Transverse colon (tissue), 4 donors: Measurements from ENCODE around the gene TMEM45B. TPM values are rescaled to one million over a fixed set of nuclear protein-coding genes. Genes with fewer than 3 reads are reported as not detected.
"Not testable (repeated sequence)": the region's sequence is repeated elsewhere in the genome, so short reads cannot be mapped to it uniquely, and the experiment has no call there.

Experiments used
- DNase-seq: peaks from one replicate; pipeline ENCODE4 v3.0.0-alpha.2; 2019
- H3K27ac ChIP-seq, 4 donors: fragments of 200-600 bp; sonication (generic); 2 replicates each; pipeline ENCODE4 v1.5.1; 2016 to 2018; ENCODE audit warnings: inconsistent platforms in 4 of 4
- H3K27me3 ChIP-seq: fragments of 200-600 bp; sonication (generic); 2 replicates; pipeline ENCODE4 v1.5.1; 2017; ENCODE audit warnings: inconsistent platforms
- H3K36me3 ChIP-seq, 4 donors: fragments of 200-600 bp; sonication (generic); 2 replicates each; pipeline ENCODE4 v1.5.1; 2017 to 2019; ENCODE audit warnings: inconsistent platforms in 4 of 4
- H3K4me1 ChIP-seq, 4 donors: fragments of 200-600 bp; sonication (generic); 2 replicates each; pipeline ENCODE4 v1.5.1; 2017 to 2020; ENCODE audit warnings: inconsistent platforms in 4 of 4
- H3K4me3 ChIP-seq, 4 donors: fragments of 200-600 bp; sonication (generic); 1 replicate in 1 of 4; 2 replicates in 3 of 4; pipeline versions ENCODE4 v1.5.1 to v1.6.1; 2017 to 2019; ENCODE audit warnings: inconsistent platforms in 4 of 4
- H3K9me3 ChIP-seq, 2 donors: fragments of 200-600 bp; sonication (generic); 2 replicates each; pipeline ENCODE4 v1.5.1; 2017 to 2019; ENCODE audit warnings: inconsistent platforms in 2 of 2
- CTCF ChIP-seq, 5 experiments: fragments of 200-600 bp in 3 of 5; fragments of 450-650 bp in 2 of 5; sonication (generic) in 3 of 5; IDR thresholded peaks; 1 replicate in 2 of 5; 2 replicates in 3 of 5; pipeline ENCODE4 v1.5.1; 2016 to 2017; ENCODE audit warnings: antibody characterized with exemption in 5 of 5, inconsistent platforms in 3 of 5, mild to moderate bottlenecking in 2 of 5, moderate library complexity in 1 of 5
- EP300 ChIP-seq: sonication (generic); formaldehyde crosslinking; IDR thresholded peaks from one replicate; pipeline ENCODE4 v1.6.1; 2017; ENCODE audit warnings: antibody characterized with exemption, low read depth
- POLR2A ChIP-seq: fragments of 450-650 bp; IDR thresholded peaks from one replicate; pipeline ENCODE4 v1.6.1; 2016; ENCODE audit warnings: antibody characterized with exemption, mild to moderate bottlenecking, moderate library complexity
- POLR2AphosphoS5 ChIP-seq, 3 donors: sonication (generic); formaldehyde crosslinking; IDR thresholded peaks; one replicate each; pipeline ENCODE4 v1.6.1; 2016; ENCODE audit warnings: antibody characterized with exemption in 3 of 3
- WGBS, 2 donors: methylation state at CpG; one replicate each; pipeline ENCODE4 v1.1.5; 2018; ENCODE audit warnings: low coverage in 1 of 2; 5-methylcytosine and 5-hydroxymethylcytosine counted together
- in situ Hi-C, 4 donors: fragments of 200-750 bp; cut with MboI; loops; one replicate each; pipeline versions ENCODE4 v1.15.0 to v1.15.1; 2017; ENCODE audit warnings: low sequenced_read_pairs in 3 of 4, low pct_ligation_motif_present in 1 of 4, low pct_unique_long_range_greater_than_20kb in 1 of 4
- intact Hi-C: fragments of 100-400 bp; cut with DNase I; formaldehyde crosslinking; loops from one replicate; pipeline ENCODE4 v1.15.1; 2023; ENCODE audit warnings: low total_unique reads
- total RNA-seq, 4 donors: library from RNA; depleted of rRNA; stranded (reverse); fragments of >200 nt; gene quantifications; one replicate each; pipeline ENCODE4 v1.1.0, GENCODE V29; 2016

Gene TMEM45B
- total RNA-seq, 4 donors from 2014 or later, result 42.2 to 336 (median 205) TPM

GRCh38 chr11:129814244-129815014, 1.2 kb upstream of the TMEM45B start:
- intact Hi-C loops (no loop called here), in situ Hi-C loops (no loop called here)
- H3K9me3 ChIP-seq, result no peaks in the 10 kb centered on the region
- peaks cover 16% of the 10 kb centered on the region for H3K27me3 ChIP-seq
- no peak overlapping the region for H3K4me3 ChIP-seq
- WGBS, 2 donors, result 85 to 90% methylated on average over 6 to 24 of the region's 24 CpGs
- no peaks in the 10 kb centered on the region for H3K36me3 ChIP-seq
- H3K27ac ChIP-seq, result no peak overlapping the region
- DNase-seq, result no peak
- peaks cover 0 to 25% (median 7%) of the 10 kb centered on the region in 4 donors for H3K4me1 ChIP-seq
- no peak for TF ChIP-seq CTCF (IDR thresholded peaks at IDR 0.05)
- no peak for TF ChIP-seq POLR2A
- TF ChIP-seq EP300, result no peak
- TF ChIP-seq POLR2AphosphoS5 (IDR thresholded peaks at IDR 0.05), result no peak

- H3K4me3 ChIP-seq, result peak overlapping the region in 1 of 4 donors; percentile 61
- peaks cover 16% of the 10 kb centered on the region for H3K27me3 ChIP-seq
- peaks cover 0 to 30% (median 7%) of the 10 kb centered on the region in 4 donors for H3K4me1 ChIP-seq
- peak in 1 of 3 donors; percentile 36 for TF ChIP-seq POLR2AphosphoS5 (IDR thresholded peaks at IDR 0.05)
- no peak for TF ChIP-seq EP300
- in situ Hi-C loops, result no loop called here
- peak overlapping the region; percentile 85 to 90 (median 88) for H3K27ac ChIP-seq
- intact Hi-C loops, result no loop called here
- H3K36me3 ChIP-seq, result no peaks in the 10 kb centered on the region
- 36 to 60% methylated on average over 1 of the region's 1 CpG for WGBS, 2 donors
- no peak for DNase-seq
- H3K9me3 ChIP-seq, result no peaks in the 10 kb centered on the region
These were observed 1.9 kb downstream of the TMEM45B start for GRCh38 chr11:129817534-129818051.

- in situ Hi-C loops, H3K36me3 ChIP-seq, H3K9me3 ChIP-seq, intact Hi-C loops, DNase-seq: not testable (repeated sequence)
- WGBS, 2 donors, result 48 to 62% methylated on average over 3 of the region's 3 CpGs
- H3K4me3 ChIP-seq, result peak overlapping the region in 1 of 4 donors; percentile 27
- H3K27me3 ChIP-seq, result peaks cover 16% of the 10 kb centered on the region
- peaks cover 0 to 25% (median 7%) of the 10 kb centered on the region in 4 donors for H3K4me1 ChIP-seq
- peak overlapping the region; percentile 57 to 89 (median 80) for H3K27ac ChIP-seq
These were observed 2.6 kb downstream of the TMEM45B start for GRCh38 chr11:129818236-129818635.

GRCh38 chr11:129819237-129819636, 3.6 kb downstream of the TMEM45B start:
- Histone ChIP-seq H3K4me3 (no peak overlapping the region), H3K27ac (peak overlapping the region in 1 of 4 donors; percentile 89), H3K4me1 (peaks cover 0 to 25% (median 7%) of the 10 kb centered on the region in 4 donors), H3K27me3 (peaks cover 16% of the 10 kb centered on the region), H3K9me3 (no peaks in the 10 kb centered on the region), H3K36me3 (no peaks in the 10 kb centered on the region)
- intact Hi-C loops, result no loop called here
- no peak for DNase-seq
- TF ChIP-seq POLR2AphosphoS5 (IDR thresholded peaks at IDR 0.05), result no peak
- no peak for TF ChIP-seq EP300
- no peak for TF ChIP-seq CTCF (IDR thresholded peaks at IDR 0.05)
- TF ChIP-seq POLR2A, result no peak
- 81 to 93% methylated on average over 5 to 9 of the region's 9 CpGs for WGBS, 2 donors
- in situ Hi-C loops, result no loop called here

GRCh38 chr11:129820228-129820627, 4.6 kb downstream of the TMEM45B start:
- in situ Hi-C loops, H3K4me3 ChIP-seq, H3K9me3 ChIP-seq, DNase-seq, H3K27ac ChIP-seq, intact Hi-C loops, H3K36me3 ChIP-seq, H3K27me3 ChIP-seq: not testable (repeated sequence)
- 91 to 94% methylated on average over 3 to 6 of the region's 6 CpGs for WGBS, 2 donors
- peaks cover 0 to 23% (median 5%) of the 10 kb centered on the region in 4 donors for H3K4me1 ChIP-seq

- H3K4me3 ChIP-seq, in situ Hi-C loops, H3K27ac ChIP-seq, DNase-seq, intact Hi-C loops, H3K36me3 ChIP-seq, H3K9me3 ChIP-seq, H3K27me3 ChIP-seq: not testable (repeated sequence)
- WGBS, 2 donors, result 84% methylated on average over 4 of the region's 4 CpGs; no CpG with 5 or more reads in 1 of the 2 donors
- peaks cover 5 to 25% (median 9%) of the 10 kb centered on the region in 4 donors for H3K4me1 ChIP-seq
These were observed 7.6 kb downstream of the TMEM45B start for GRCh38 chr11:129823281-129823680.

GRCh38 chr11:129823799-129824198, 8.2 kb downstream of the TMEM45B start:
- in situ Hi-C loops, H3K36me3 ChIP-seq, DNase-seq, H3K27me3 ChIP-seq, H3K4me3 ChIP-seq, intact Hi-C loops, H3K27ac ChIP-seq, H3K9me3 ChIP-seq: not testable (repeated sequence)
- 30 to 56% methylated on average over 2 to 3 of the region's 3 CpGs for WGBS, 2 donors
- peaks cover 6 to 26% (median 8%) of the 10 kb centered on the region in 4 donors for H3K4me1 ChIP-seq
